HG02759 (cell line): Measurements from ENCODE around the gene GALNT17.
"Not testable (repeated sequence)": the region's sequence is repeated elsewhere in the genome, so short reads cannot be mapped to it uniquely, and the experiment has no call there.

Experiments used
- ATAC-seq: cut with Tn5 transposase; IDR thresholded peaks from one replicate; pipeline ENCODE4 v1.9.1; 2021; ENCODE audit warnings: mild to moderate bottlenecking, moderate library complexity; ENCODE audit not compliant: unreplicated experiment

The GALNT17 gene

DNA sequence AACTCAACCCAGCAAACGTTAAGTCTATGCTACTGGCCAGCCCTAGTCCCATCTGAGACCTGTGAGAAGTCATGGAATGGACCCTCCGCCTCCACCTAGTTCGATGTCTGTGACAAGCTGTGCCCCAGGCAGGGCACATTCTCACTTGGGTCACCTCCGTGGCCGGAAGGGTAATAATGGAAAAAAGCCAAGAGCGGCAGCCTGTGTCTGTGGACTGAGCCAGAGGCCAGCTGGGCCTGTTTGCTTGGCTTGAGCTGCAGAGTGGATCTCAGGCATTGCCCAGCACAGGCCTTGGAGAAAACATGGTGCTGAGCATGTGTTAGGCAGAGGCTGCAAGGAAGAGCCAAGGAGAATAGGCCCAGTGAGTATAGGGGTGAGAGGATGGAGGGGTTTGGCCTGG lies 97.8 kb downstream of the GALNT17 start:
- ATAC-seq, result no peak

DNA sequence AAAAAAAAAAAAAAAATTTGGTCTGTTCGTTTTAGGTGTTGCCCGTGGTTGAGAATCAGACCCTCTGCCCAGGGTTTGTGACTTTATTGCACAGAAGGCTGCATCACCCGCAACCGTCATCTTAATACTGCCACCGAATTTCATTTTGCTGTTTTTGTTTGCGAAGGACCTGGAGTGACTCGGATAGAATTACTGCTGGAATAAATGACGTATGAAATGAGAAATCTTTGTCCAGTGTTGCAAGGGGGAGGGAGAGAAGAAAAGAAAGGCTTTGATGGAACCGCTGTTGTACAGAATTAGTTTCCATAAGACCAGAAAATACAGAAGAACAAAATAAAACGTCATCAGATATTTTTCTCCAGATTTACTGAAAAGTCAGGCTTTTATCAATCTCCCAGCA lies 103.3 kb downstream of the GALNT17 start:
- no peak for ATAC-seq

DNA sequence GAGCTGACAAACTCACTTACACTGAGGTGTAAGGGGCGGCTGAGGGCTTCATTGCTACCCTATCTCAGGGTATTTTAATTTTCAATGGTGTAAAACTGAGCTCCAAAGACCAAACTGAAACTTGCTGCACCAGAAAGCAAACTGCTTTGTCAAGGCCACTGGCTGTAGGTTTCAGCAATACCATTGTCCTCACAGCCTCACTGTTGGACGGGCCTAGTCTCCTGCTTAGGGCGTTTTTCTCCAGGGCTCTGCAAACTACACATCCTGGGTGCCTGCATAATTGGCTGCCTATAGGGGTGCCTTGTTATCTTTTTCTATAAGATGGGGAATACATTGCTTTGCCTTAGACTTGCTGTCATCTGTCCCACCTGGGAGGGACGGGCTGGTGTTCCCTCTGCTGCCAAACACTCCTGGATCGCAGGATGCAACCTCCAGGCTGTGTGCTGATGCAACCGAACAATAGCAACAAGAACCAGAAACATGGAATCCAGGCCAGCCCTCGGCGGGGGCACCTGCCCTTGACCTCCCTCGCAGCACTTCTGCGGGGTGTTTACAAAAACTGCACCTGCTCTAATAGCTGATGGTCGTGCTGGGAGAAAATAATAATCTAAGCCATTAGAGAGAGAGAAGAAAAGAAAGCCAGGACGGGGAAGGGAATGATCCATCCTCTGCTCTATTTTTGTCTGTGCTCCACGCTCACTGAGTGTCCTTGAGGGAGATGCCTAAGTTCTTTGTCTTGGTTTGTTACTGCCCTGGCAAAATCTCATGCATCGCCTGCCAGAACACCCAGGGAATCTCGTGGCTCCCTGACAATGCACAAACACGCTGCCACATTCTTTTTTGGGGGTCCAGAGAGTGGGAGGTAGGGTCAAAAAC lies 104.5 kb downstream of the GALNT17 start:
- no peak for ATAC-seq

DNA sequence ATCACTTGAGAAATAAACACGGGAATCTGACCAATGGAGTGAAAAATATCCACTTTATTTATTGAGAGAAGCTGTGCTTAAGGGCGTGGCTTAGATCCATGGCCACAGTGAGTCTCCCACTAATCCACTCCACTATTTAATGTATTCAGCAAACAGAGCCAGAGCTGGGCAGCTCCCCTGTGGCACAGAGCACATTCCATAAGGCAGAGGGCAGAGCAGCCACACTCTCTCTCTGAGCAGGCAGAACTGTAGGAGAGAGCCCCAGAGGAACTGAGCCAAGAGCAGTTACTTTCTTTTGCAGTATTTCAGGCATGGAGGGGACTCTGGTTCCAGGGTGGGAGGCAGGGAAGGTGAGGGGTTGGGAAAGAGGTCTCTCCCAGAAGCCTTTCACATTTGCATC lies 106.0 kb downstream of the GALNT17 start:
- no peak for ATAC-seq

GRCh38 chr7:71238581-71239295 lies 106.8 kb downstream of the GALNT17 start:
- no peak for ATAC-seq

DNA sequence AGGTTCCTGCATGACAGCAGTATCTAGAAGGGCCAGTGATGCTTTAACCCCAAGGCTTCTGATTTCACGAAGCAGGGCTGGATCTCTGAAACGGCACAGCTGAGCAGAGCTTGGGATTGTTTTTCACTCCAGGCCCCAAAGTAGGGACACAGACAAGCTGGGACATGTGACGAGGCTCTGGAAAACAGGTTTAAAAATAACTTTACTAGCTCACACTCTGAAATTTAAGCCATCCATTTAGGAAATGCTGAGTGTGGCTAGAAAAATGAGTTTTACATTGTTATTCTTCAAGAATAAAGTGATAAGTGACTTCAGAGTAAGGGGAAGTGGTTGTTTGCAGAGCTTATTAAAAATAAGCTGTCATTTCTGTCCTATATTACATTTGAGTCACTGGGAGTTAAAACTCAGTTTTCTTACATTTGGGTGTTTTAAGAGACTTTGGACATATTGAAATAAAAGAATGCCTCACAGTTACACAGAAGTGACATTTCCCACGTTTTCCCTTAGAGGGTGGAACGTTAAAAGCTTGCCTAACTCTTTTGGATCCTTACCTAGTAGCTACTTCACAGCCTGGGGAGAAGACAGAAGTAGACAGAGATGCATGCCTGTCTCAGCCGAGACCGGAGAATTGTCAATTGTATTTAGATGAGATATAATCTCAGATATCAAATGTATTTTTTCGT lies 107.8 kb downstream of the GALNT17 start:
- ATAC-seq, result no peak

GRCh38 chr7:71243736-71244410 lies 111.9 kb downstream of the GALNT17 start:
- ATAC-seq, result no peak

GRCh38 chr7:71245038-71245437 lies 113.1 kb downstream of the GALNT17 start:
- no peak for ATAC-seq

DNA sequence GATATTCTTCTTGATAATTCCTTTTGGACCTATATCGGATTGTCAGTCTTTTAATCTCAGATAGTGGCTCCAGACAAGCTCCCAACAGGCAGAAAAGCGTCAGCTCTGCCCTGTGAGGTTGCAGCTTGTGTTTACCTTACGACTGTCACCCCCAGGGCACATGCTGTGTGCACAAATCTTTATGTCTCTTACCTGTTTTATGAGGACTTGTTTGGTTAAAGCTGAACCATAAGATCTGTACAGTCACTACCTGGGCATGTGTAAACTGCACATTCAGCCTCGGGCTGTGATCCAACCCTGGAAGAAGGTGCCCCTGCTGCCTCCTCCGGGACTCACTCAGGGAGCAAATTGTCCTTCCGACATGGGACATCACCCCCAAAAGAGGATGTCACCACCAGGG lies 119.8 kb downstream of the GALNT17 start:
- no peak for ATAC-seq

GRCh38 chr7:71254751-71255150 lies 122.8 kb downstream of the GALNT17 start:
- no peak for ATAC-seq

GRCh38 chr7:71255537-71256178 lies 123.7 kb downstream of the GALNT17 start:
- ATAC-seq, result no peak

DNA sequence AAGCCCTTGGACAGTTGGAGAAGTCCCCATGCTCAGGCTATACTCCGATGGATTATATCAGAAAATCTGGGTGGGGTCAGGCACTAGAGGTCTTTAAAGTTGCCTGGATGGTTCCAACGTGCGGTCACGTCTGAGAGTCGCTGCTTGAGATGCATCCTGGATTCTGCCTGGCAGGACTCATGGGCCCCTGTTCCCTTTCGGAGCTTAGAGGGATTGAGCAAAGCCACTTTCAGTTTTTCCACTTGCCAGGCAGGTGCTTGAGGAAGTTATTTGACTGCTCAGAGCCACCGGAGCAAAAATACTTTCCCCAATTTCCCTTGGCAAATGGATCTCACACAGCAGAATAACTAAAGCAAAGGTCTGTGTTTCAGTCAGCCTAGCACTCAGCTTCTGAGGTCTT lies 129.1 kb downstream of the GALNT17 start:
- no peak for ATAC-seq

DNA sequence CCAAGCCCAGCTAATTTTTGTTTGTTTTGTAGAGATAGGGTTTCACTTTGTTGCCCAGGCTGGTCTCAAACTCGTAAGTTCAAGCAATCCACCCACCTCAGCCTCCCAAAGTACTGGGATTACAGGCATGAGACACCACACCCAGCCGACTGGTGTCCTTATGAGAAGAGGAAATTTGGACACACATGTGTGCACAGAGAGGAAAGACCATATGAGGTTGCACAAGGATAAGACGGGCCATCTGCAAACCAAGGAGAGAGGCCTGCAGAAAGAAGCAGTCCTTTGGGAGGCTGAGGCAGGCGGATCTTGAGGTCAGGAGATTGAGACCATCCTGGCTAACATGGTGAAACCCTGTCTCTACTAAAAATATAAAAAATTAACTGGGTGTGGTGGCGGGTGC lies 130.9 kb downstream of the GALNT17 start:
- ATAC-seq, result not testable (repeated sequence)

DNA sequence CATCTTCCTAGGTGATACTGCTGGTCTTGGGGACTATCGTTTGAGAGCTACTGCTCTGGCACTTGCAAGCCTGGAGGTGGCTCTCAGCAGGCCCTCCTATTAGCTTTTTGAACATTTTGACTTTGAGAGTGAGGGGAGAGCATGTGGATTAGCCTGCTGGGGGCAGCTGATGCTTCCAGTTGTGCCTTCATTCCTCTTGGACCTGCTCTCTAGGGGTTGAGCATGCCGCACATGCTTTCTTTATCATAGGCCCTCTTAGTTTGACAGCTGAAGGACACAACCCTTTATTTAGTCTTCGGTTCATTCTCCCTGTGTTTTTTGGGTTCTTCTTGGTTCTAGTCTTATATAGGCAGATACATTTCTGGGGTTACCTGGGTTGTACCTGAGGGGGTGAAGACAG lies 132.1 kb downstream of the GALNT17 start:
- ATAC-seq, result no peak

DNA sequence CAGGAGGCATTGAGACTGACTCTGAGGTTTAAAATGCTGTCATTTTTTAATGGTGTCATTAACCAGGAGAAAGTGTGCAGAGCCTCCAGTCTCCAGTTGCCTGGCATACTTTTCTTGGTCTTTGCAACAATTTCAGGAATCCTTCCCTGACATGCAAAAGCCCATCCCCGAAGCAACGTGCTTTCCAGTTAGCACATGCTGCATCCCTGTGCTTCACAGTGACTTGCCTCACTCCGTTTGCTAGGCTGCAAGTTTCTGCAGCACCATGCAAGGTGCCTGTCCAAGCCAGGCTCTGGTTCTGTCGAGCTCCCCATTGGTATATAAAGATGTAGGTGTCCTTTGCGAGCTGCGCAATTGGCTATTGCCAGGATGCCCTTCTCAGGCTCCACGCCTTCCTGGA lies 135.0 kb downstream of the GALNT17 start:
- no peak for ATAC-seq

DNA sequence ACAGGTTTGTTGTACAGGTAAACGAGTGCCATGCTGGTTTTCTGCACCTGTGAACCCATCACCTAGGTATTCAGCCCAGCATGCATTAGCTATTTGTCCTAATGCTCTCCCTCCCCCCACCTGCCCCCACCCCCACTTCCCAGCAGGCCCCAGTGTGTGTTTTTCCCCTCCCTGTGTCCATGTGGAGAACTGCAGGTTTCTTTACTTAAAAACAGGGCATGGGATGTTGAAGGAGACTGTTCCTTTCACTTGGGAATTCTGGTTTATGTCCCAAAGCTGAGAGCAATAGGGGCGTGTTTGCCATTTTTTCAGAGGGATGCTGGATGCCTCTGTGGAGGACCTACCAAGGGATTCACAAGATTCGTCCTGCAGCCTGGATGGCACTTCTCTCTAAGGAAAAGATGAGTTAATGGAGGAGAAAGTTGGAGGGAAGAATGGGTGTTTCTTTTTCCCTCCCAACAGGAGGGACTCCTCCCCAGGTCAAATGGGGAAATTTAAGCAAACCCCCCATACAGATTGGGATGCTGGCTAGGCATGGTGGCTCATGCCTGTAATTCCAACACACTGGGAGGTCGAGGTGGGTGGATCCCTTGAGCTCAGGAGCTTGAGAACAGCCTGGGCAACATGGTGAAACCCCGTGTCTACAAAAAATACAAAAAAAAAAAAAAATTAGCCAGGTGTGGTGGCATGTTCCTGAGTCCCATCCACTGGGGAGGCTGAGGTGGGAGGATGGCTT lies 136.0 kb downstream of the GALNT17 start:
- ATAC-seq, result no peak

GRCh38 chr7:71270558-71270957 lies 138.6 kb downstream of the GALNT17 start:
- ATAC-seq, result no peak

DNA sequence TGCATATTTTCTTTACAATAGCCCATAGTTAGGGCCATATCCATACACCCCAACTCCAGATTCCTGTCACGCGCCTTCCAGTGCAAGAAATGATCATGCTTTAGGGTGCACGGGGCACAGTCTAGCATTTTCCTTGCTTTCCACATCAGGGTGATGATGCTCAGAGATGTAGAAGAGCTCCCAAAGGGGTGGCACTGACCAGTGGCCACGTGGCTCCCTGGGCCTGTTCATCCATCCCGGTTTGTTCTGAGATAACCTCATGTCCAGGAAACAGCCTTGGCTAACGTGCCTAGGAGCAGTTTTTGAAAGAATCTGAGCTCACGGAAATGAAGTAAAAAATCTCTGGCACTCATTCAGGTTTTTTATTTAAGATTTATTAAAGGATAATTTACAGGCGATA lies 139.3 kb downstream of the GALNT17 start:
- no peak for ATAC-seq

DNA sequence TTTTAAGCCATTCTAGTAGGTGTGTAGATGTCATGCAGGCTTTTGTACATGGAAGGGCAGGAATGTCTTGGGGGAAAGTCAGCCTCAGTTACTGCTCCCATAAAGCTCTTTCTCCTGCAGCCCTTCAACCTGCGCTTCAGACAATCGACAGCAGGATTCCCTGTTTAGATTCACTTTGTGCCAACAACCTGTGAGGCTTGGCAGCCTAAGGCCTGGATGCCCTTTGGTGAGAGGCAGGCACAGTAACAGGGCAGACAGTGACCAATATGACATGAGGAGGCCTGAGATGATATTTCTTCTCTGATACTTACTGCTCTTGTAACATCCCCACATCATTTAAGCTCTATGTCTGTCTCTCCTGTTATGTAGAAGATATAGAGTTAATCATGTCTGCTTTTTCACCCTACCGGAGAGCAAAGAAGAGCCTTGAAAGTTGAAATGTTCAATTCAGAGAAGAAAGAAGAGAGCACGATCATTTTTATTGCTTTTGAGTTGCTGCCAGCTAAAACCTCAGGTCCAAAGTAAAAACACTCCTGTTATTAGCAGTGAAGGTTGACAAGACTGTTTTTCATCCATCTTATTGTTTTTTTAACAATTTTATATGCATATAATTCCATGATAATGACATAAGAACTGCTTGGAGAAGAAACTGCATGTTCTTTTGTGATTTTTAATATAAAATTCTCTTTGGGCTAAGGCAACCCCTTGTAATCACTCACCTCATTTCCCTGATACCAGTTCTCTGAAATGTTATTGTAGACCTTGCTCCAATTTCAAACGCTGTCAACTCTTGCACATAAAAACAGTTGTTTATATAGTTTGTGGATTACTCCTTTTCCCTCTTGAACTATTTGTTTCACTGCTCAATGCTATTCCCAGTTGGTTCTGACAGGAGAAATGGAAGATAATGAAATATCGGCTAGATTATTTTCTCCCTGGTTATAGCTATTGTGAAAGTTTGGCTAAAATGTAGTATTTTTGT lies 140.9 kb downstream of the GALNT17 start:
- no peak for ATAC-seq
